ENCODE results near the gene CLASRP.
"Not testable (repeated sequence)": the region's sequence is repeated elsewhere in the genome, so short reads cannot be mapped to it uniquely, and the experiment has no call there.

CLASRP gene

GRCh38 chr19:45118106-45118505 lies 79.3 kb downstream of the CLASRP start:
- H3K27ac ChIP-seq (ENCODE audit: low read depth, low read length): no peak overlapping the region
- no peaks in the 10 kb centered on the region; the same call in 1 of the 2 replicates for H3K36me3 ChIP-seq (ENCODE audit: control insufficient read depth, insufficient read depth, low read length)
- H3K4me3 ChIP-seq (ENCODE audit: low read depth, low read length): no peak overlapping the region
- H3K27me3 ChIP-seq (ENCODE audit: control insufficient read depth, insufficient read depth, low read length): no peaks in the 10 kb centered on the region
- H3K9ac ChIP-seq (ENCODE audit: low read length): no peak overlapping the region
- H3K9me3 ChIP-seq (ENCODE audit: control insufficient read depth, insufficient read depth, low read depth, low read length): no peaks in the 10 kb centered on the region
- peaks cover 23% of the 10 kb centered on the region for H3K4me1 ChIP-seq (ENCODE audit: control insufficient read depth, insufficient read depth, low read length)

- not testable (repeated sequence) for H3K9me3 ChIP-seq (ENCODE audit: control insufficient read depth, insufficient read depth, low read depth, low read length); H3K27me3 ChIP-seq (ENCODE audit: control insufficient read depth, insufficient read depth, low read length); H3K36me3 ChIP-seq (ENCODE audit: control insufficient read depth, insufficient read depth, low read length); H3K4me3 ChIP-seq (ENCODE audit: low read depth, low read length); H3K27ac ChIP-seq (ENCODE audit: low read depth, low read length); H3K9ac ChIP-seq (ENCODE audit: low read length)
- peaks cover 16% of the 10 kb centered on the region for H3K4me1 ChIP-seq (ENCODE audit: control insufficient read depth, insufficient read depth, low read length)
Measured at GRCh38 chr19:45118591-45119355, 79.9 kb downstream of the CLASRP start.

- no peaks in the 10 kb centered on the region for H3K9me3 ChIP-seq (ENCODE audit: control insufficient read depth, insufficient read depth, low read depth, low read length)
- H3K27ac ChIP-seq (ENCODE audit: low read depth, low read length): no peak overlapping the region
- H3K4me1 ChIP-seq (ENCODE audit: control insufficient read depth, insufficient read depth, low read length): peaks cover 15% of the 10 kb centered on the region
- H3K9ac ChIP-seq (ENCODE audit: low read length): no peak overlapping the region
- no peaks in the 10 kb centered on the region for H3K27me3 ChIP-seq (ENCODE audit: control insufficient read depth, insufficient read depth, low read length)
- no peak overlapping the region for H3K4me3 ChIP-seq (ENCODE audit: low read depth, low read length)
- peaks cover 4% of the 10 kb centered on the region; the same call in 1 of the 2 replicates for H3K36me3 ChIP-seq (ENCODE audit: control insufficient read depth, insufficient read depth, low read length)
Measured at GRCh38 chr19:45119582-45119981, 80.7 kb downstream of the CLASRP start.
